ENCODE results near the gene DMAP1.

DMAP1 gene

GRCh38 chr1:44229435-44230167 is 16.3 kb downstream of the DMAP1 start:
- no peak for DNase-seq

DNA sequence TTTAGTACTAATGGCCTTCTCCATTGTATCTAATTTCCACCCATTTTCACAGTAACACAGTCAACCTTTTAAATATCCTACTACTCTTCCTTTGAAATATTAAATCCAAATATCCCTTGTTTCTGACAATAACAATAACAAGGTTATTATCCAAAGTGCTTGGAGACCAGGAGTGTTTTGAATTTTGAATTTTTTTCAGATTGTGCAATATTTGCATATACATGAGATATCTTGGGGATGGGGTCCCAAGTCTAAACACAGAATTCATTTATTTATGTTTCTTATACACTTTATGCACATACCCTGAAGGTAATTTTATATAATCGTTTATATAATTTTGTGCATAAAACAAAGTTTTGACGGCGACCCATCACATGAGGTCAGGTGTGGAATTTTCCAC is 17.5 kb downstream of the DMAP1 start:
- no peak for DNase-seq

GRCh38 chr1:44233593-44233992 is 20.3 kb downstream of the DMAP1 start:
- DNase-seq: no peak

GRCh38 chr1:44235808-44236207 is 22.5 kb downstream of the DMAP1 start:
- DNase-seq: no peak

- no peak for DNase-seq
Observed at GRCh38 chr1:44236490-44237272, 23.4 kb downstream of the DMAP1 start.

- no peak for DNase-seq
Observed at GRCh38 chr1:44237721-44238457, 24.6 kb downstream of the DMAP1 start.

GRCh38 chr1:44238660-44239059 is 25.4 kb downstream of the DMAP1 start:
- no peak for DNase-seq

DNA sequence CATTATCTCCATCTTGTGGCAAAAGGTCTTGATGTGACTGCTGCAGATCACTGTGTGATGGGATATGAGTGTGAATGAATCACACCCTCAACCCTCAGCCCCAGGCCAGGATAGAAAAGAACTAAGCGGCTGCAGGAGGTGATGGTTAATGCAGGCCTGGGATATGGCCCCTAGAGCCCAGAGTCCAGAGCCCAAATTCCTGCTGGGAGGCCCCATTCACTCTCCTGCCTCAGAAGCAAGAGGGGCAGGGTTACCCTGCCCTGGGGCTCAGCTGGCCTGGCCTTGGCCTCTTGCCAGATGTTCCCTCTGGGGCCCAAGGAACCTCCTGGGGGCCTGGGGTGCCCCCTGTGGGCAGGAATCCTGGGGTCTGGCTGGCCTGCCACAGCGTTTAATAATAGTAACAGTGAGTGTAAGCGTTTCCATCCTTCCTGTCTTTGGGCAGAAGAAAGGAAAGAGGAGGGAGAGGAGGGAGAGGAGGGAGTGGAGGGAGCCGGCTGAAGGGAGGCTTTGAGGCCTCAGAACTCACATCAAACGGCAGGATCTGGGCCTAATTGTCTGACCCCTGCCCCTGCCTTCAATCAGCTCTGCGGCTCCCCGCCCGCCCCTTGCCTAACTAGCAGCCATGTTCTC is 26.2 kb downstream of the DMAP1 start:
- no peak for DNase-seq

DNA sequence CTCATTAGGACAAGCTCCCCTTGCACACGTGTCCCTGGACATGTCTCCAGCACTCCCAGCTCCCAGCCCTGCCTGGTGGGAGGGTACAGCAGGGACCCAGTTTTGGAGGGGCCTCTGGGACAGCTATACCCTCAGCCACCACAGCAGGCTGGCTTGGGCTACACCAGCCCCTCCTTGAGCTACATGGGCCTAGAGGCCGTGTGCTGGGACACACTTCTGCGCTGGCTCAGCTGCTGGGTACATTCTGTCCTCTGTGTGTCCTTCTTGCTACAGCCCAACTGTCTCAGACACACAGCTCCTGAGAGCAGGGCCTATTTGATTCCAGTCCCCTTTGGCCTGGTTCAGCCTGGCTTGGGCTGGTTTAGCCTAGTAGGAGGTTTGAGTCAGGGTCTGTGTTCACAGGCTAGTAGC is 26.7 kb downstream of the DMAP1 start:
- no peak for DNase-seq

DNA sequence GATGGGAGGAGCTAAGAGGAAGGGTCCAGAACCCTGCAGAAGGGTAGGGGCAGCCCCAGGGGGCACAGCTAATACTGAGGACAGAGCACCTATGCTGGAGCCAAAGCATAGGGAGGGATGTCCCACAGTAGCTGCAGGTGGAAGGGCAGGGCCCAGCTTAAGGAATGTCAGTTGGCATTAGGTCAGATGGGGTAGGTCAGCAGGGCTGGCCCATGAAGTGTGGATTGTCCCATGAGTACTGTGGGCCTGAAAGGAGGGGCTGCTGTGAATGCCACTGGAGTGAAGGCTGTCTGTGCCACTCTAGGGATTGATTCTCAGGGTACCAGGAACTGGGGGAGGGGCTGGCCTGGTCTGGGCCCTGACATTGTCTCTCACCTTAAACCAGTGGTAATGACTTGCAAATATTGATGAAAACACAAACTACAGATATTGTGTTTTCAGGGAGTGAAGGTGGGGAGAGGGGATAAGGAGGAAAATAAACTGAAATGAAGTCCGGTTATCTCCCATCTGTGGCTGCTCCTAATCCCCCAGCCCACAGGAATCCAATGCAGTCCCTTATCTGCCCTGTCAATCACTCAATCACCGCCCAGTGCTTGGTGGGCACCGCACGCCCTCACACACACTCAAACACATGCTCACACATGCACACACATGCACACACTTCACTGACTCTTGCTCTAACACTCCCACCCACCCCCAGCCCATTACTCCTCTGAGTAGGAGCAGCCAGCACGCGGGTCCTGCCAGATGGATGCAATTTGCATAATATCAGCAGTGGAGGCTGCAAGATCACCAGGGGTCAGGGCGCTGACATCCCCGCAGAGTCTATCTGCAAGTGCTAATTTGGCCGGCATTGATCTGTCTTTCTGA is 27.8 kb downstream of the DMAP1 start:
- no peak for DNase-seq

GRCh38 chr1:44242746-44243145 is 29.5 kb downstream of the DMAP1 start:
- DNase-seq: no peak

DNA sequence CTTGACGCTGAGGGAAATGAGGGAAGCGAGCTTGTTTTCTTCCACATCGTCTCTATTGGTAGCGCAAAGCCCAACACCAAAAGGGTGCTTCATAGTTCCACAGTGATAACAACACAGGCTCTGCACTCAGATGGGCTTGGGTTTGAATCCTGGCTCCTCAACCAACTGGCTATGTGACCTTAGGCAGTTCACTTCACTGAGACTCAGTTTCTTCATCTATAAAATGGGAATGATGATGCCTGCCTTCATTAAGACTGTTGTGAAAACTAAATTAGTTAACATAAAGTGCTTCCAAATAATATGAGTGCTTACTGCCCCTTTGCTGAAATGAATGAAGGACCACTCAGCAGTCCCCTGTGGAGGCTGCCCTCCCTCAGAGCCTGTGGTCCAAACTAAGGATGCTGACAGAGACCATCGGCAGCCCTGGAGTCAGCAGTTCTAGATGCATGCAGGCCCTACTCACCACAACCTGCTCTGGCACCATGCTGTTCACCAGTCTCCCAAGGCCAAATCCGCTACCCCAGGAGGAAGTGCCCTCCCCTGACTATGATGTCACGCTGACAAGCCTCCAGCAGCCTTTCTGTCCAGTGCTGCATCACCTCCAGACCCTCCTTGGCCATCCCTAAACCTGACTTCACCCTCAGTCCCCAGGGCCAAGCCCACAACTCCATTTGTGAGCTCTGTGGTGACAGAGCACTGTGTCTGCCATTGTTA is 30.7 kb downstream of the DMAP1 start:
- no peak for DNase-seq

DNA sequence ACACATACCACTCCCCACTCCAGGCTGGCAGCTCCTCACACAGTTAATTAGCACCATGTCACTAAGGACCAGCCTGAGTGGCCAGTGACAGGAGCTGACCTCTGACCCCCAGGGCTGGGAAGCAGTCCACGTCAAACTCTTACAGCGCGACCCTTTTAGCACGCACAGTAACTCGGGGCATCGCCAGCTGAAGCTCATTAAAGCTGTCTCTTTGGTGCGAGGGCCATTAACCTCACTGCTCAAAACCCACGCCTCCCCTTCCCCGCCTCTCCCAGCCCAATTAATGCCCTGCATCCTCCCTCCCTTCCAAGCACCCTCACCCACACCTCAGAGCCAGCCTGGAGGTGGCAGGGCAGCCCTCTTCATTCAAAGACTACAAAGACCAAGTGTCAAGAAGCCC is 31.7 kb downstream of the DMAP1 start:
- DNase-seq: no peak

GRCh38 chr1:44246806-44247205 is 33.5 kb downstream of the DMAP1 start:
- DNase-seq: no peak

DNA sequence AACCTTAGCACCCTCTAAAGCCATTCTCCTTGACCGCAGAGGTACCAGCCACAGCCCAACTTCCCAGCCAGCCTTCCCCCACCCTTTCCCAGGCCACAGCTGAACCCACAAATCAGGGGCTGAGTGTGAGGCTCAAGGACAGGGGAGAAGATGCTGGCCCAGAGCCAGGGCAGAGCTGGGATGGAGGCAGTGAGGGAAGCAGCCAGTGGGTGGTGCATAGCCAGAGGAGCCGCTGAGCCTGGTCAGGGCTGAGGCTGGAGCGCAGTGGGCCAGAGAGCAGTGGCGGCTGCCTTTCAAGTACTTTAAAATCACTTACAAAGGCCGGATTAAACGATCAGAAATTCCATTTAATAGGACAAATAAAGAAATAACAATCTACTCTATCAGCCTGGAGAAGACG is 36.3 kb downstream of the DMAP1 start:
- DNase-seq: no peak

DNA sequence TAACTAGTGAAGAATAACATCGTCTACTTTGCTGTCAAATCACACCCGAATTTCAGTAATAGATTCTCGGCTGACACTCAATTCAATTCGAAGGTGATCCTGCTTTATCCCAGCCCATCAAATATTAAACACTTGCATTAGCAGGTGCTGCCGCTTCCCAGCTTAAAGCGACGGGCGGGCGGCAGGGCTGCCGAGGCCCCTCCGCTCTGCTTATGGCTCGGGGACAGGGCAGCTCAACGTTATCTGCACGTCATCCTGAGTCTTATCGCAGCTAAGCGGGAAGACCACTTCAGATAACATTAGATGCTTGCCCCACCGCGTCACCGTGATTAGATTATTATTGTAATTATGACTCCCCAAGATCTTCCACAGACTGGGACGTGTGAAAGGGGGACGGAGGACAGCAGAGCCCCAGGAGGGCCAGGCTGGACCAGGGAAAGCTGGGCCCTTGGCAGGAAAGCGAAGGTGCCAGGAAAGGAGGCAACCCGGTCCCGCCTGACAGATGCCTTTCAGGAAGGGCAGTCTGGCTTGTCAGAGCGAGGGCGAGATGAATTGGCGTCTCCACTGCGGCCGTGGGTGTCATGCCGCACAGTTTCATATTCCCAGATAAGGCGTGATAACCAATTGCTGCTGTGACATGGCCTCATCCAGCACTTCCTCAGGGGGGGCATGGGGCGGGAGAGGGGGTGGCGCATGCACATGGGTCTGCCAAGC is 37.0 kb downstream of the DMAP1 start:
- DNase-seq: no peak

DNA sequence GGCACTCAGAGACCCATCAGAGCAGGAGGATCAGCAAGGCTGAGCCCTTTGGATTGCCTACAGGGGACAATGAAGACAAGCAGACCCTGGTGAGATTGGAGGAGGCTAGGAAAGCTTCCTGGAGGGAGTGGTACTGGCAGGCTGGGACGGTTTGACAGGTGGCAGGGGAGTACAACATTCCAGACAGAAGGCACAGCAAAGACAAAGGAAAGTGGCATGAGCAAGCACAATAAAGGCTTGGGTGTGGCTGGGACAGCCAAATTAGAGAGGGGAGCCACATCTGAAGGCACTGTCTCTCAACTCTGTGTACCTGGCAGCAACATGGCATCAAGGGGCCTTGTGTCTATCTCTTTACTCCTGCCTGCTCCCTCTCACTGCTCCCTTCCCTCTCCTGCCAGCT is 38.2 kb downstream of the DMAP1 start:
- DNase-seq: no peak

- DNase-seq: no peak
Observed at GRCh38 chr1:44251989-44252671, 38.9 kb downstream of the DMAP1 start.

- no peak for DNase-seq
Observed at GRCh38 chr1:44254392-44254910, 41.2 kb downstream of the DMAP1 start.
